Natural killer cell (primary cell): Measurements from ENCODE around the gene PCBP4. TPM values are rescaled to one million over a fixed set of nuclear protein-coding genes. Genes with fewer than 3 reads are reported as not detected.

Experiments used
- ATAC-seq, 3 donors: fragments of 150-1000 bp in 2 of 3; fragments of 200-7000 bp in 1 of 3; cut with Tn5 transposase; 1 replicate in 1 of 3; 2 replicates in 2 of 3; pipeline ENCODE4 v1.10.0; 2021; ENCODE audit warnings: mild to moderate bottlenecking in 2 of 3, moderate library complexity in 2 of 3
- DNase-seq, 2 donors: peaks; one replicate each; pipeline versions ENCODE4 v3.0.0 to v3.0.0-alpha.2; 2013 to 2021; ENCODE audit warnings: mixed read lengths in 1 of 2
- H3K27ac ChIP-seq: one replicate; pipeline ENCODE4 v1.5.1; 2013; ENCODE audit warnings: mild to moderate bottlenecking, low read length
- H3K27me3 ChIP-seq: one replicate; pipeline ENCODE4 v1.6.1; 2013; ENCODE audit warnings: low read length; ENCODE audit not compliant: control insufficient read depth, insufficient read depth
- H3K36me3 ChIP-seq: one replicate; pipeline ENCODE4 v1.6.1; 2013; ENCODE audit warnings: low read length; ENCODE audit not compliant: control insufficient read depth, insufficient read depth
- H3K4me1 ChIP-seq: one replicate; pipeline ENCODE4 v1.6.1; 2013; ENCODE audit warnings: low read length; ENCODE audit not compliant: control insufficient read depth, insufficient read depth
- H3K4me3 ChIP-seq: one replicate; pipeline ENCODE4 v1.5.1; 2013; ENCODE audit warnings: low read length
- H3K9me3 ChIP-seq: one replicate; pipeline ENCODE4 v1.6.1; 2013; ENCODE audit warnings: low read length; ENCODE audit not compliant: control insufficient read depth, insufficient read depth
- H3K27ac Mint-ChIP-seq, 2 donors: one replicate each; pipeline ENCODE4 v1.8.0; 2022; ENCODE audit warnings: mild to moderate bottlenecking in 2 of 2, mixed read lengths in 2 of 2, moderate library complexity in 1 of 2
- H3K27me3 Mint-ChIP-seq, 2 donors: one replicate each; pipeline ENCODE4 v1.8.0; 2022; ENCODE audit warnings: low read depth in 2 of 2, mixed read lengths in 2 of 2
- H3K36me3 Mint-ChIP-seq: one replicate; pipeline ENCODE4 v1.8.0; 2022; ENCODE audit warnings: mixed read lengths
- H3K4me1 Mint-ChIP-seq, 2 donors: one replicate each; pipeline ENCODE4 v1.8.0; 2022; ENCODE audit warnings: mixed read lengths in 2 of 2
- H3K4me3 Mint-ChIP-seq: one replicate; pipeline ENCODE4 v1.8.0; 2022; ENCODE audit warnings: mild to moderate bottlenecking, moderate library complexity, mixed read lengths
- H3K9me3 Mint-ChIP-seq, 2 donors: one replicate each; pipeline ENCODE4 v1.8.0; 2022; ENCODE audit warnings: mixed read lengths in 2 of 2
- WGBS: methylation state at CpG from one replicate; pipeline ENCODE4 v1.1.7; 2013; ENCODE audit warnings: missing lambda C conversion rate; ENCODE audit not compliant: insufficient coverage; 5-methylcytosine and 5-hydroxymethylcytosine counted together
- intact Hi-C: fragments of 100-400 bp; cut with micrococcal nuclease; formaldehyde crosslinking; loops from one replicate; pipeline ENCODE4 v1.14.2; 2022
- total RNA-seq, 4 donors: library from RNA; stranded (reverse); fragments of 120-200 nt in 1 of 4; gene quantifications; one replicate each; pipeline versions ENCODE4 v1.2.3 to v1.2.4, GENCODE V29; 2013 to 2022
- TF ChIP-seq, protein P1 (sequence below): fragments of 200-600 bp; IDR thresholded peaks from one replicate; pipeline ENCODE4 v1.8.0; 2022; ENCODE audit warnings: antibody characterized with exemption

Gene PCBP4
- total RNA-seq, 3 donors from 2014 or later (not counting 1 experiment from before 2014, with no cell fraction given): 15.0 to 24.7 (median 18.4) TPM

DNA sequence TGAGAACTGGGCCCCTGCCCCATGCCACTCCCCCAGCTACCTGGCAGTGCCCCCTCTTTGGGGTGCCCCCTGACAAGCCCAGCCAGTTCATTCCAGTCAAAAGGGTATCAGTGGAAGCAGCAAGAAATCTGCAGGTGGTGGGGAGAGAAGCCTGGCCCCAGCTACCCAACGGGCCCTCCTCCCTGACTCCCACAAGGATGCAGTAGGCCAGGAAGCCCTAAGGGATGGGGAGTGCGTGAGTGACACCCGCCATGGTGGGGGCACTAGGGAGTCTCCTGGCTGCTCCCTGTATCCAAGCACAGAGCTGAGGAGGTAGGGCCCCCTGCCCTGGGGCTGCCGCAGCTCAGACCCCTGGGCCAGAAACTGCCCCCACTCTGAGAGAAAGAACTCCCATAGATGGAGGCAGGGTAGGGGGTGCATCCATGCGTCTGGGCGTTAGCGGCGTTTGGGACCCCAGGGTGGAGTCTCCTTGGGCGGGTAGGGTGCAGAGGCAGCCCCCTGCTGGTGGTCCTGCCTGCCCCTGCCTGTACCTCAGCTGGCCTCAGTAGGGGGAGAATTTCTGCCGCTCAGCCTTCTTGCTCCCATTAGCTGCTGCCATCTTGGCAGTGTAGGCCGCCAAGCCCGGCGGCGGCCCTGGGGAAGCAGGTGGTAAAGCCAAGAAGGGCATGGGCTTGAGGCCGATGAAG, 9.6 kb downstream of the PCBP4 start:
- Histone ChIP-seq H3K4me1 (peaks cover 15% of the 10 kb centered on the region), H3K4me3 (no peak overlapping the region), H3K36me3 (no peaks in the 10 kb centered on the region), H3K9me3 (no peaks in the 10 kb centered on the region), H3K27me3 (peaks cover 24% of the 10 kb centered on the region), H3K27ac (no peak overlapping the region)
- peaks cover 0 to 14% of the 10 kb centered on the region in 2 donors for H3K4me1 Mint-ChIP-seq
- peaks cover 25 to 32% of the 10 kb centered on the region in 2 donors for H3K27me3 Mint-ChIP-seq
- DNase-seq: no peak
- intact Hi-C loops: no loop called here
- H3K4me3 Mint-ChIP-seq: no peak overlapping the region
- H3K27ac Mint-ChIP-seq: no peak overlapping the region
- 97% methylated on average over 15 of the region's 15 CpGs for WGBS
- TF ChIP-seq, protein P1, sequence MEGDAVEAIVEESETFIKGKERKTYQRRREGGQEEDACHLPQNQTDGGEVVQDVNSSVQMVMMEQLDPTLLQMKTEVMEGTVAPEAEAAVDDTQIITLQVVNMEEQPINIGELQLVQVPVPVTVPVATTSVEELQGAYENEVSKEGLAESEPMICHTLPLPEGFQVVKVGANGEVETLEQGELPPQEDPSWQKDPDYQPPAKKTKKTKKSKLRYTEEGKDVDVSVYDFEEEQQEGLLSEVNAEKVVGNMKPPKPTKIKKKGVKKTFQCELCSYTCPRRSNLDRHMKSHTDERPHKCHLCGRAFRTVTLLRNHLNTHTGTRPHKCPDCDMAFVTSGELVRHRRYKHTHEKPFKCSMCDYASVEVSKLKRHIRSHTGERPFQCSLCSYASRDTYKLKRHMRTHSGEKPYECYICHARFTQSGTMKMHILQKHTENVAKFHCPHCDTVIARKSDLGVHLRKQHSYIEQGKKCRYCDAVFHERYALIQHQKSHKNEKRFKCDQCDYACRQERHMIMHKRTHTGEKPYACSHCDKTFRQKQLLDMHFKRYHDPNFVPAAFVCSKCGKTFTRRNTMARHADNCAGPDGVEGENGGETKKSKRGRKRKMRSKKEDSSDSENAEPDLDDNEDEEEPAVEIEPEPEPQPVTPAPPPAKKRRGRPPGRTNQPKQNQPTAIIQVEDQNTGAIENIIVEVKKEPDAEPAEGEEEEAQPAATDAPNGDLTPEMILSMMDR: no peak
- no peak for ATAC-seq
- H3K36me3 Mint-ChIP-seq: no peaks in the 10 kb centered on the region
- no peaks in the 10 kb centered on the region for H3K9me3 Mint-ChIP-seq

DNA sequence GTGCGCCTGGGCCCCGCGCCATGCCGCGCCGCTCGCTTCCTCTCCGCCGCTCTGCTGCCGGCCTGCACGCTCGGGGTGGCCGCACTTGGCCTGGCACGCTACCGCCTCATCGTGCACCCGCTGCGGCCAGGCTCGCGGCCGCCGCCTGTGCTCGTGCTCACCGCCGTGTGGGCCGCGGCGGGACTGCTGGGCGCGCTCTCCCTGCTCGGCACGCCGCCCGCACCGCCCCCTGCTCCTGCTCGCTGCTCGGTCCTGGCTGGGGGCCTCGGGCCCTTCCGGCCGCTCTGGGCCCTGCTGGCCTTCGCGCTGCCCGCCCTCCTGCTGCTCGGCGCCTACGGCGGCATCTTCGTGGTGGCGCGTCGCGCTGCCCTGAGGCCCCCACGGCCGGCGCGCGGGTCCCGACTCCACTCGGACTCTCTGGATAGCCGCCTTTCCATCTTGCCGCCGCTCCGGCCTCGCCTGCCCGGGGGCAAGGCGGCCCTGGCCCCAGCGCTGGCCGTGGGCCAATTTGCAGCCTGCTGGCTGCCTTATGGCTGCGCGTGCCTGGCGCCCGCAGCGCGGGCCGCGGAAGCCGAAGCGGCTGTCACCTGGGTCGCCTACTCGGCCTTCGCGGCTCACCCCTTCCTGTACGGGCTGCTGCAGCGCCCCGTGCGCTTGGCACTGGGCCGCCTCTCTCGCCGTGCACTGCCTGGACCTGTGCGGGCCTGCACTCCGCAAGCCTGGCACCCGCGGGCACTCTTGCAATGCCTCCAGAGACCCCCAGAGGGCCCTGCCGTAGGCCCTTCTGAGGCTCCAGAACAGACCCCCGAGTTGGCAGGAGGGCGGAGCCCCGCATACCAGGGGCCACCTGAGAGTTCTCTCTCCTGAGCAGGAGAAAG, 11.1 kb downstream of the PCBP4 start:
- no peak overlapping the region for H3K4me3 ChIP-seq
- Mint-ChIP-seq H3K36me3 (no peaks in the 10 kb centered on the region), H3K4me3 (peak overlapping the region; percentile 47), H3K27me3 (peaks cover 25 to 36% of the 10 kb centered on the region in 2 donors), H3K4me1 (peaks cover 0 to 14% of the 10 kb centered on the region in 2 donors), H3K27ac (no peak overlapping the region), H3K9me3 (no peaks in the 10 kb centered on the region)
- TF ChIP-seq, protein P1: peak; percentile 47
- H3K9me3 ChIP-seq: no peaks in the 10 kb centered on the region
- peak; percentile 73 to 83 (median 80) for ATAC-seq
- DNase-seq: peak; percentile 27 to 57
- H3K36me3 ChIP-seq: no peaks in the 10 kb centered on the region
- intact Hi-C loops: no loop called here
- 6% methylated on average over 97 of the region's 97 CpGs for WGBS
- peaks cover 15% of the 10 kb centered on the region for H3K4me1 ChIP-seq
- H3K27me3 ChIP-seq: peaks cover 24% of the 10 kb centered on the region
- H3K27ac ChIP-seq: no peak overlapping the region

DNA sequence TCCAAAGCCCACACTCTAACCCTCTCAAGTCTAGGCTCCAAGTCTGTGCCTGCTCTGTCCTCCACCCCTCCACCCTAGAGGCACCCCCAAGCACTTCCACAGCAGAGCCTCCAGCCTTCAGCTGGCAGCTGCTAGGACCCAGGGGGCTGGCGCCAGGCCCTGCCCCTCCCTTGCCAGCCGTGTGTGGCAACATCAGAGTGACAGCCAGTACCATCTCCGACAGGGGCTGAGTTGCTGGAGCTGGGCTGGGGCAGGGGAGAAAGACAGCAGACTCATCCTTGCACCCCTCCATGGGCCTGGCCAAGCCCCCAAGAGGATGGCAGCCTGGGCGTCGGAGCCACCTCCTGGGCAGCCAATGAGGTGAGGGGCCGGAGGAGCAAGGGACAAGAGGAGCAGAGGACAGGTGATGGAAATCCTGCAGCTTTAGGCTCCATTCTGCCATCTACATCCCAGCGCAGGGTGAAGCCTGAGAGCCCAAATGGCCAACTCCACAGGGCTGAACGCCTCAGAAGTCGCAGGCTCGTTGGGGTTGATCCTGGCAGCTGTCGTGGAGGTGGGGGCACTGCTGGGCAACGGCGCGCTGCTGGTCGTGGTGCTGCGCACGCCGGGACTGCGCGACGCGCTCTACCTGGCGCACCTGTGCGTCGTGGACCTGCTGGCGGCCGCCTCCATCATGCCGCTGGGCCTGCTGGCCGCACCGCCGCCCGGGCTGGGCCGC, 11.9 kb downstream of the PCBP4 start, which contains the start of gene GPR62:
GPR62 (plus strand) TSS at position 207 of the 718 bp plus-strand sequence; CDS start at position 479, 272 bp downstream.
- WGBS: 49% methylated on average over 33 of the region's 33 CpGs
- no peaks in the 10 kb centered on the region for H3K9me3 Mint-ChIP-seq
- TF ChIP-seq, protein P1: no peak
- Histone ChIP-seq H3K4me3 (no peak within 1 kb of the TSS), H3K27ac (no peak within 1 kb of the TSS), H3K4me1 (peaks cover 15% of the 10 kb centered on the region), H3K9me3 (no peaks in the 10 kb centered on the region), H3K27me3 (peaks cover 24% of the 10 kb centered on the region), H3K36me3 (no peaks in the 10 kb centered on the region)
- peaks cover 0 to 14% of the 10 kb centered on the region in 2 donors for H3K4me1 Mint-ChIP-seq
- DNase-seq (no peak), ATAC-seq (peak in 1 of 3 donors; percentile 4)
- H3K27me3 Mint-ChIP-seq: peaks cover 25 to 36% of the 10 kb centered on the region in 2 donors
- no peak within 1 kb of the TSS for H3K4me3 Mint-ChIP-seq
- H3K36me3 Mint-ChIP-seq: no peaks in the 10 kb centered on the region
- no peak within 1 kb of the TSS for H3K27ac Mint-ChIP-seq
- intact Hi-C loops: no loop called here
